CD14-positive monocyte (primary cell): Measurements from ENCODE around the gene ABLIM3. TPM values are rescaled to one million over a fixed set of nuclear protein-coding genes. Genes with fewer than 3 reads are reported as not detected.

Experiments used
- DNase-seq, 3 donors: peaks; one replicate each; pipeline ENCODE4 v3.0.0-alpha.2; 2011 to 2022
- H2AFZ ChIP-seq: 2 replicates; pipeline ENCODE4 v1.6.0; 2012; ENCODE audit warnings: mild to moderate bottlenecking, low read depth, low read length, inconsistent platforms; ENCODE audit not compliant: insufficient read depth, poor library complexity, severe bottlenecking
- H3K27ac ChIP-seq, 2 donors: 1 replicate in 1 of 2; 2 replicates in 1 of 2; pipeline ENCODE4 v1.5.1; 2012 to 2013; ENCODE audit warnings: low read length in 2 of 2, control low read depth in 1 of 2, inconsistent platforms in 1 of 2, low read depth in 1 of 2, mild to moderate bottlenecking in 1 of 2
- H3K27me3 ChIP-seq, 2 donors: one replicate each; pipeline versions ENCODE4 v1.6.0 to v1.6.1; 2011 to 2013; ENCODE audit warnings: low read length in 2 of 2; ENCODE audit not compliant: control insufficient read depth in 2 of 2, insufficient read depth in 2 of 2
- H3K36me3 ChIP-seq, 2 donors: replicated peaks in 1 of 2; 1 replicate in 1 of 2; 2 replicates in 1 of 2; pipeline versions ENCODE4 v1.5.1 to v1.6.1; 2012 to 2013; ENCODE audit warnings: low read length in 2 of 2, control low read depth in 1 of 2, inconsistent platforms in 1 of 2, mild to moderate bottlenecking in 1 of 2; ENCODE audit not compliant: insufficient read depth in 2 of 2, control insufficient read depth in 1 of 2
- H3K4me1 ChIP-seq, 2 donors: 1 replicate in 1 of 2; 2 replicates in 1 of 2; pipeline versions ENCODE4 v1.5.1 to v1.6.1; 2012 to 2013; ENCODE audit warnings: low read length in 2 of 2, control low read depth in 1 of 2, inconsistent platforms in 1 of 2, mild to moderate bottlenecking in 1 of 2, moderate library complexity in 1 of 2; ENCODE audit not compliant: insufficient read depth in 2 of 2, control insufficient read depth in 1 of 2
- H3K4me2 ChIP-seq: replicated peaks from 2 replicates; pipeline ENCODE3; 2012; ENCODE audit warnings: low read length, moderate library complexity, mild to moderate bottlenecking; ENCODE audit not compliant: poor library complexity, severe bottlenecking; ENCODE audit errors: extremely low read depth
- H3K4me3 ChIP-seq, 3 experiments: fragments of 200-600 bp in 1 of 3; sonication (generic) in 1 of 3; replicated peaks in 1 of 3; 1 replicate in 2 of 3; 2 replicates in 1 of 3; pipeline ENCODE4 v1.5.1; 2011 to 2013; ENCODE audit warnings: low read length in 3 of 3, mild to moderate bottlenecking in 3 of 3, control low read depth in 2 of 3, low read depth in 2 of 3, inconsistent platforms in 1 of 3, moderate library complexity in 1 of 3
- H3K79me2 ChIP-seq: 2 replicates; pipeline ENCODE4 v1.6.0; 2012; ENCODE audit warnings: mild to moderate bottlenecking, control low read depth, inconsistent platforms, low read length, moderate library complexity; ENCODE audit not compliant: insufficient read depth
- H3K9ac ChIP-seq: 2 replicates; pipeline ENCODE4 v1.6.0; 2017; ENCODE audit warnings: low read length, mild to moderate bottlenecking; ENCODE audit not compliant: insufficient read depth, poor library complexity, severe bottlenecking
- H3K9me3 ChIP-seq, 2 donors: replicated peaks in 1 of 2; 1 replicate in 1 of 2; 2 replicates in 1 of 2; pipeline versions ENCODE4 v1.5.1 to v1.6.1; 2012 to 2013; ENCODE audit warnings: low read length in 2 of 2, control low read depth in 1 of 2; ENCODE audit not compliant: control insufficient read depth in 1 of 2, insufficient read depth in 1 of 2
- H4K20me1 ChIP-seq: 2 replicates; pipeline ENCODE4 v1.6.0; 2012; ENCODE audit warnings: mild to moderate bottlenecking, low read length, control low read depth, moderate library complexity; ENCODE audit not compliant: insufficient read depth
- H3K27ac Mint-ChIP-seq, 7 donors: one replicate each; pipeline ENCODE4 v1.8.0; 2020; ENCODE audit warnings: mild to moderate bottlenecking in 7 of 7, mixed read lengths in 7 of 7, moderate library complexity in 6 of 7, inconsistent platforms in 2 of 7
- H3K27me3 Mint-ChIP-seq, 3 donors: one replicate each; pipeline ENCODE4 v1.8.0; 2021 to 2022; ENCODE audit warnings: low read depth in 3 of 3, mild to moderate bottlenecking in 3 of 3, mixed read lengths in 3 of 3, moderate library complexity in 3 of 3, inconsistent platforms in 1 of 3
- H3K36me3 Mint-ChIP-seq, 2 donors: one replicate each; pipeline ENCODE4 v1.8.0; 2020; ENCODE audit warnings: mixed read lengths in 2 of 2, inconsistent platforms in 1 of 2, mild to moderate bottlenecking in 1 of 2
- H3K4me1 Mint-ChIP-seq: one replicate; pipeline ENCODE4 v1.8.0; 2020; ENCODE audit warnings: mild to moderate bottlenecking, mixed read lengths
- H3K4me3 Mint-ChIP-seq, 2 donors: one replicate each; pipeline ENCODE4 v1.8.0; 2020; ENCODE audit warnings: mild to moderate bottlenecking in 2 of 2, mixed read lengths in 2 of 2, moderate library complexity in 1 of 2
- H3K9me3 Mint-ChIP-seq, 7 donors: one replicate each; pipeline ENCODE4 v1.8.0; 2020 to 2022; ENCODE audit warnings: mixed read lengths in 7 of 7, mild to moderate bottlenecking in 6 of 7, moderate library complexity in 6 of 7, inconsistent platforms in 2 of 7
- CTCF ChIP-seq: fragments of 200-600 bp; IDR thresholded peaks from one replicate; pipeline ENCODE4 v1.8.0; 2022; ENCODE audit warnings: antibody characterized with exemption, mild to moderate bottlenecking
- WGBS: methylation state at CpG from one replicate; pipeline ENCODE4 v1.1.5; 2013; ENCODE audit warnings: missing lambda C conversion rate; ENCODE audit not compliant: insufficient coverage; 5-methylcytosine and 5-hydroxymethylcytosine counted together
- intact Hi-C, 2 donors: fragments of 100-400 bp; cut with micrococcal nuclease; formaldehyde crosslinking; loops; one replicate each; pipeline versions ENCODE4 v1.15.0 to v1.15.1; 2023
- polyA plus RNA-seq, 3 donors: library from polyadenylated mRNA; depleted of rRNA in 1 of 3; unstranded in 2 of 3; stranded (reverse) in 1 of 3; fragments of 300-500 nt in 2 of 3; fragments of >200 nt in 1 of 3; fragmentation: Illumina TruSeq in 2 of 3; gene quantifications; 1 replicate in 2 of 3; 2 replicates in 1 of 3; pipeline ENCODE4 v1.2.3, GENCODE V29; 2012 to 2021

Gene ABLIM3
- polyA plus RNA-seq, 3 donors = 0.22 to 0.74 TPM; not detected in 1

- no peak for TF ChIP-seq CTCF
- H3K27me3 ChIP-seq = no peaks in the 10 kb centered on the region
- Mint-ChIP-seq H3K4me1 (peaks cover 10% of the 10 kb centered on the region), H3K9me3 (peaks cover 0 to 5% (median 0%) of the 10 kb centered on the region in 7 donors), H3K27me3 (peaks cover 3 to 25% (median 9%) of the 10 kb centered on the region in 3 donors), H3K27ac (no peak overlapping the region), H3K36me3 (no peaks in the 10 kb centered on the region), H3K4me3 (no peak overlapping the region)
- no peaks in the 10 kb centered on the region for H4K20me1 ChIP-seq
- intact Hi-C loops = no loop called here
- H3K79me2 ChIP-seq = no peaks in the 10 kb centered on the region
- no peak overlapping the region for H2AFZ ChIP-seq
- DNase-seq = no peak
- H3K4me2 ChIP-seq = no peak overlapping the region
- no peak overlapping the region for H3K4me3 ChIP-seq
- peaks cover 7 to 13% of the 10 kb centered on the region in 2 donors for H3K4me1 ChIP-seq
- no peaks in the 10 kb centered on the region for H3K36me3 ChIP-seq
- H3K27ac ChIP-seq = no peak overlapping the region
- 100% methylated on average over 1 of the region's 3 CpGs for WGBS
- H3K9ac ChIP-seq = no peak overlapping the region
- H3K9me3 ChIP-seq = no peaks in the 10 kb centered on the region
Measured at GRCh38 chr5:149242339-149242738, 101.0 kb downstream of the ABLIM3 start.

GRCh38 chr5:149246906-149247305 is 105.6 kb downstream of the ABLIM3 start:
- no peaks in the 10 kb centered on the region for H3K79me2 ChIP-seq
- no peaks in the 10 kb centered on the region for H3K4me1 Mint-ChIP-seq
- H3K9ac ChIP-seq = no peak overlapping the region
- H3K36me3 Mint-ChIP-seq = no peaks in the 10 kb centered on the region
- H3K27ac ChIP-seq = no peak overlapping the region
- 100% methylated on average over 1 of the region's 4 CpGs for WGBS
- intact Hi-C loops = no loop called here
- H3K4me2 ChIP-seq = no peak overlapping the region
- H3K4me3 ChIP-seq = no peak overlapping the region
- H4K20me1 ChIP-seq = no peaks in the 10 kb centered on the region
- no peak overlapping the region for H2AFZ ChIP-seq
- H3K27me3 Mint-ChIP-seq = peaks cover 4 to 14% (median 8%) of the 10 kb centered on the region in 3 donors
- no peak overlapping the region for H3K27ac Mint-ChIP-seq
- H3K9me3 ChIP-seq = no peaks in the 10 kb centered on the region
- peaks cover 0 to 3% (median 0%) of the 10 kb centered on the region in 7 donors for H3K9me3 Mint-ChIP-seq
- no peak for TF ChIP-seq CTCF
- no peaks in the 10 kb centered on the region for H3K4me1 ChIP-seq
- no peaks in the 10 kb centered on the region for H3K27me3 ChIP-seq
- DNase-seq = no peak
- no peaks in the 10 kb centered on the region for H3K36me3 ChIP-seq
- H3K4me3 Mint-ChIP-seq = no peak overlapping the region
